ENCODE measurements around the gene NHLRC2. TPM values are rescaled to one million over a fixed set of nuclear protein-coding genes. Genes with fewer than 3 reads are reported as not detected.

Gene NHLRC2
- total and polyA plus RNA-seq, 2 experiments from 2014 or later: 15.5 to 28.1 TPM

- Mint-ChIP-seq H3K27me3 (ENCODE audit: insufficient read depth, low read depth, poor library complexity) (no peaks in the 10 kb centered on the region), H3K4me3 (no peak overlapping the region), H3K27ac (no peak overlapping the region), H3K36me3 (ENCODE audit: low read depth) (no peaks in the 10 kb centered on the region), H3K9me3 (no peaks in the 10 kb centered on the region), H3K4me1 (no peaks in the 10 kb centered on the region)
- no peak overlapping the region for H3K4me2 ChIP-seq
- no peaks in the 10 kb centered on the region for H3K27me3 ChIP-seq (ENCODE audit: insufficient read depth)
- H3K4me1 ChIP-seq (ENCODE audit: insufficient read depth): no peaks in the 10 kb centered on the region
- H3K36me3 ChIP-seq (ENCODE audit: insufficient read depth): no peaks in the 10 kb centered on the region
- no peaks in the 10 kb centered on the region for H3F3A ChIP-seq (replicated peaks; ENCODE audit: low read depth)
- DNase-seq (ENCODE audit: low spot score) (no peak), ATAC-seq (no peak)
- no peak overlapping the region for H3K4me3 ChIP-seq
- H3K79me2 ChIP-seq (replicated peaks; ENCODE audit: insufficient read depth): no peaks in the 10 kb centered on the region
- no peaks in the 10 kb centered on the region for H4K20me1 ChIP-seq (replicated peaks; ENCODE audit: insufficient read depth)
- no peak overlapping the region for H2AFZ ChIP-seq
- H3K9me2 ChIP-seq (ENCODE audit: insufficient read depth): no peaks in the 10 kb centered on the region
- H3K27ac ChIP-seq (ENCODE audit: low read depth): no peak overlapping the region
- TF ChIP-seq JUNB (IDR thresholded peaks at IDR 0.05; ENCODE audit: unreplicated experiment) (no peak), EZH2phosphoT487 (IDR thresholded peaks at IDR 0.05; ENCODE audit: unreplicated experiment) (no peak), ZNF114 (CRISPR knock-in tag; IDR thresholded peaks at IDR 0.05) (no peak), POLR2AphosphoS5 (IDR thresholded peaks at IDR 0.05; ENCODE audit: low read depth) (no peak), NANOG (IDR thresholded peaks at IDR 0.05; ENCODE audit: borderline replicate concordance) (no peak), CTCF (conservative IDR thresholded peaks at IDR 0.05; ENCODE audit: low read depth in 2 of 2) (no peak), EZH2 (IDR thresholded peaks at IDR 0.05; ENCODE audit: low read depth, unreplicated experiment) (no peak), ETS1 (IDR thresholded peaks at IDR 0.05) (no peak), CREB1 (CRISPR knock-in tag; IDR thresholded peaks at IDR 0.05; ENCODE audit: low read depth) (no peak), STAT1 (IDR thresholded peaks at IDR 0.05; ENCODE audit: unreplicated experiment) (no peak), ZNF331 (CRISPR knock-in tag; IDR thresholded peaks at IDR 0.05; ENCODE audit: low read depth) (no peak), ZNF462 (CRISPR knock-in tag; IDR thresholded peaks at IDR 0.05) (no peak), REST (IDR thresholded peaks at IDR 0.05; ENCODE audit: unreplicated experiment) (no peak)
Measured at GRCh38 chr10:113917636-113918035, 63.2 kb downstream of the NHLRC2 start.

All from GM23338 (cell line).